ENCODE measurements around the gene LRRC8B.

DNA sequence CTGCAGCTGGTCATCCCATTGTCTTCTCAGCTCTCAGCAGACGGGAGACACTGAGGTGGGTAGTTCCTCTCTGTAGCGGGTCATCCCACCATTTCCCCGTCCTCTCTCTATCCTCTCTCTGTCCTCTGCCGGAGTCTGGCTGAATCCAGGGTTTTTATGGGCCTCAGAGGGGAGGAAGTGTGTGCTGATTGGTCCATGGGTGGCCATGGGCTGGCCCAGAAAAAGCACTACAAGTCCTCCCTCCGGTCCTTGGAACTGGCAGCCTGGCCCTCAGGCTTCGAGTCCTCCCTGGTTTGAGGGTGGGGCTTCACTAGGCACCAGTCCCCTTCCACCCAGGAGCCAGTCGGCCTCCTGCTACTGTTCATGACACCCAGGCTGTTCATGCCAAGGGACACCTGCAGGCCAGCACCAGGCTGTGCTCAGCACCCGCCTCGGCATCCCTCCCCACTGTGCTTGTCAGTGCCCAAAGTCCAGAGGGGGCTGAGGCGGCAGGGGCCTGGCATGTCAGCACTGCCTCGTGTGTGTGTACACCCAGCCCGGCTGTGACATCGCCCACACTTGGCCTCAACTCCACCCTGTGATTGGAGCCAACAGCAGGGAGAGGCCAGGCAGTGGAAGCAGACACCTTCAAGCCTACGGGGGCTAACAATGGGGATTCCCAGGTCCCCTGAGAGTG is 85.3 kb downstream of the LRRC8B start:
- TF ChIP-seq EP300 (IDR thresholded peaks at IDR 0.05; ENCODE audit: low read depth), result no peak
- TF ChIP-seq, protein P1, sequence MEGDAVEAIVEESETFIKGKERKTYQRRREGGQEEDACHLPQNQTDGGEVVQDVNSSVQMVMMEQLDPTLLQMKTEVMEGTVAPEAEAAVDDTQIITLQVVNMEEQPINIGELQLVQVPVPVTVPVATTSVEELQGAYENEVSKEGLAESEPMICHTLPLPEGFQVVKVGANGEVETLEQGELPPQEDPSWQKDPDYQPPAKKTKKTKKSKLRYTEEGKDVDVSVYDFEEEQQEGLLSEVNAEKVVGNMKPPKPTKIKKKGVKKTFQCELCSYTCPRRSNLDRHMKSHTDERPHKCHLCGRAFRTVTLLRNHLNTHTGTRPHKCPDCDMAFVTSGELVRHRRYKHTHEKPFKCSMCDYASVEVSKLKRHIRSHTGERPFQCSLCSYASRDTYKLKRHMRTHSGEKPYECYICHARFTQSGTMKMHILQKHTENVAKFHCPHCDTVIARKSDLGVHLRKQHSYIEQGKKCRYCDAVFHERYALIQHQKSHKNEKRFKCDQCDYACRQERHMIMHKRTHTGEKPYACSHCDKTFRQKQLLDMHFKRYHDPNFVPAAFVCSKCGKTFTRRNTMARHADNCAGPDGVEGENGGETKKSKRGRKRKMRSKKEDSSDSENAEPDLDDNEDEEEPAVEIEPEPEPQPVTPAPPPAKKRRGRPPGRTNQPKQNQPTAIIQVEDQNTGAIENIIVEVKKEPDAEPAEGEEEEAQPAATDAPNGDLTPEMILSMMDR (IDR thresholded peaks at IDR 0.05), result no peak
- TF ChIP-seq POLR2AphosphoS5 (IDR thresholded peaks at IDR 0.05), result no peak
